Duodenal mucosa (tissue), 2 donors: ENCODE data around the gene FBLL1.
A peak's percentile ranks its signal among the peaks of the same experiment; 100 is the strongest.

ENCODE experiments used
- H3K27ac ChIP-seq: one replicate; pipeline ENCODE4 v1.7.0; 2013; ENCODE audit warnings: low read depth, low read length
- H3K27me3 ChIP-seq, 2 donors: one replicate each; pipeline ENCODE4 v1.7.0; 2013; ENCODE audit warnings: low read length in 2 of 2, control low read depth in 1 of 2; ENCODE audit not compliant: insufficient read depth in 2 of 2, control insufficient read depth in 1 of 2
- H3K36me3 ChIP-seq, 2 donors: one replicate each; pipeline ENCODE4 v1.7.0; 2013; ENCODE audit warnings: low read length in 2 of 2, control low read depth in 1 of 2; ENCODE audit not compliant: insufficient read depth in 2 of 2, control insufficient read depth in 1 of 2
- H3K4me1 ChIP-seq, 2 donors: one replicate each; pipeline ENCODE4 v1.7.0; 2013; ENCODE audit warnings: low read length in 2 of 2, control low read depth in 1 of 2; ENCODE audit not compliant: insufficient read depth in 2 of 2, control insufficient read depth in 1 of 2
- H3K4me3 ChIP-seq, 2 donors: one replicate each; pipeline ENCODE4 v1.7.0; 2013; ENCODE audit warnings: low read length in 2 of 2, low read depth in 1 of 2
- H3K9ac ChIP-seq, 2 donors: one replicate each; pipeline ENCODE4 v1.7.0; 2013; ENCODE audit warnings: low read length in 2 of 2, low read depth in 1 of 2
- H3K9me3 ChIP-seq, 2 donors: one replicate each; pipeline ENCODE4 v1.7.0; 2013; ENCODE audit warnings: low read length in 2 of 2, control low read depth in 1 of 2; ENCODE audit not compliant: control insufficient read depth in 1 of 2

Gene FBLL1

DNA sequence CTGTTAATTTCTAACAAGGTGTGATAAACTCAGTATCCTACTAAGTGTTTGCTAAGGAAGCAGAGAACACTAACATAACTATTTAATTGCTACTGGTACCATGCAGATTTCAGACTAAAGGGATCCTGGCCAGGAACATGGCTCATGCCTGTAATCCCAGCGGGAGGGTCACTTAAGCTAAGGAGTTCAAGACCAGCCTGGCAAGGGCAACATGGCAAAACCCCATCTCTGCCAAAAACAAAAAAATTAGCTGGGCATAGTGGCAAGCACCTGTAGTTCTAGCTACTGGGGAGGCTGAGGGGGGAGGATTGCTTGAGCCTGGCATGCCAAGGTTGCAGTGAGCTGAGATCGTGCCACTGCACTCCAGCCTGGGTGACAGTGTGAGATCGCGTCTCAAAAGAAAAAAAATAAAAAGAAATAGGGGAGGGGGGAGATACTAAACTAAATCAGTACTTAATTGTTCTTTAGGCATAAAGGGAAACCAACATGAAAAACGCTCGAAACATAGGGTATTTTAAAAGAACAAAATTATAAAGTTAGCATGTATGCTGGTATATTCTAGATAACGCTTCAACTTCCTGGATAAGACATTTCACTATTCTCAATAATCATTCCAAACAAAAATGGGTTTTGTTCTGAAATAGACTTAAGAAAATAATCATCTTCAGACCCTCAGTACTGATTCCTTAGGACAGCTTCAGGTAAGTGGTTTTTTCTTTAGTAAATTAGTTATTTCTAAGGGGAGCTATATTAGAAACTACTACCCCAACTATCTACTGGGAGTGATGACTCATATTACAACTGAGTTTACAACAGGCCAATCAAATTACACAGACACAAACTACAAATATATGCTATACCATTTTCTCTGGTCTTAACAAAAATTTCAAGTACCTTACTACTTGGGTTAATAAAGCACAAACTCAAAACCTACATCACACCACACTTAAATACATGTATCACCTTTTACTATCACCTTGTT lies 46.6 kb downstream of the FBLL1 start:
- H3K9ac ChIP-seq: peak overlapping the region in 1 of 2 donors; percentile 10
- H3K36me3 ChIP-seq: no peaks in the 10 kb centered on the region
- H3K4me3 ChIP-seq: peak overlapping the region; percentile 30 to 35
- no peaks in the 10 kb centered on the region for H3K9me3 ChIP-seq
- H3K27me3 ChIP-seq: no peaks in the 10 kb centered on the region
- peaks cover 24 to 31% of the 10 kb centered on the region in 2 donors for H3K4me1 ChIP-seq
- no peak overlapping the region for H3K27ac ChIP-seq

DNA sequence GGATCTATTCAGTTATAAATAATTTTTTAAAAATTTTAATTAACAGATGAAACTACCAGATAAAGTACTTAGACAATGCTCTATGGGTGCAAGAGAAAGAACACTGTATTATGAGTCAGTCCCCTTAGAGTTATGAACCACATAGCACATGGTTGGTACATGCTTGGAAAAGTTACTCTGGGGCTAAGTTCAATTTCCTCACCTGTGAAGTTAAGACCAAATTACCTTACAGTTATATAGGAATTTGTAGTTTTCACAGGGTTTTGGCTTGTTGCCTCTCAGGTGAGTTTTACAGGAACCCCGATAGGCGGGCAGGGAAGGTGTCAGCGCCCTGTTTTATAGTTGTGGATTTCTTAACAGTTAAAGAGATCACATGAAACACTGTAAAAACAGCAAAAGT lies 48.9 kb downstream of the FBLL1 start:
- peak overlapping the region; percentile 94 for H3K4me3 ChIP-seq
- H3K9me3 ChIP-seq: no peaks in the 10 kb centered on the region
- no peaks in the 10 kb centered on the region for H3K36me3 ChIP-seq
- peak overlapping the region; percentile 93 to 94 for H3K9ac ChIP-seq
- peak overlapping the region; percentile 37 for H3K27ac ChIP-seq
- no peaks in the 10 kb centered on the region for H3K27me3 ChIP-seq
- peaks cover 26 to 33% of the 10 kb centered on the region in 2 donors for H3K4me1 ChIP-seq

GRCh38 chr5:168578538-168579487 lies 49.7 kb downstream of the FBLL1 start, which contains the start of gene PANK3:
Gene PANK3, minus strand, starts transcription at chr5:168579368. Its CDS starts 85 bp downstream, at chr5:168579283.
- peak within 1 kb of the TSS; percentile 93 to 94 for H3K9ac ChIP-seq

DNA sequence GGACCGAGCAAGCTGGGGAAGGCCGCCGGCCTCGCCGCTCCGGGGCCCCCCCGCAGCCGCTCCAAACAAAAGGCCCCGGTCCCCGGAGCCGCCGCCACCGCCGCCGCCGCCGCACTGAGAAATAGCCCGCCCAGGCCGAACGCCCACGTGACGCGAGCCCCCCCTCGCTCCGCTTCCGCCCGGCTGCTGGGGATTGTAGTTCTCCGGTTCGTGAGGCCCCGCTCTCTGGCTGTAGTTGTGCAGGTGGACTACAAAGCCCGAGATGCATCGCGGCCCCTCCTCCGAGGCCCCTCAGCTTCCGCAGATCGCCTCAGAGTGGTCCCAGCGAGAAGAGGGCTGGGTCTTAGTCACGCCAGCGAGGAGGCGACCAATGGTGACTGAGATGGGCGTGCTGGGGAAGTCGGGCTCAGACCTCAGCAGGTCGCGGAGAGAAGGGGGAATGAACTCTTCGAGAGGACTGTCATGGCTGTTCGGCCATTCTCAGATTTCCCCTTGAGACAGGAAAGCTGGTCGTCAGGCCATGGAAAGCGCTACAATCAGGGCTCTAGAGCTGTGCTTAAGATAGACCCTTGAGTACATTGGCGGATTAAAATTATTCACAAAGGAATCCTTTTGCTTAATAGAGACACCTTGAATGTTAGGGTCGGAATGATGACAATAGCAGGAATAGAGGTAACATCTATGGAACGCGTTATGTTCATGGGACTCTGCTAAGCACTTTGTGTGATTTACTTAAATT lies 50.6 kb downstream of the FBLL1 start:
- Histone ChIP-seq H3K4me1 (peaks cover 26 to 33% of the 10 kb centered on the region in 2 donors), H3K4me3 (peak overlapping the region; percentile 78 to 87), H3K27ac (peak overlapping the region; percentile 88), H3K9me3 (no peaks in the 10 kb centered on the region), H3K9ac (peak overlapping the region; percentile 84 to 93), H3K36me3 (no peaks in the 10 kb centered on the region), H3K27me3 (no peaks in the 10 kb centered on the region)

More at GRCh38 chr5:168578538-168579487, 49.7 kb downstream of the FBLL1 start, which contains the start of gene PANK3:
- Histone ChIP-seq H3K36me3 (no peaks in the 10 kb centered on the region), H3K4me3 (peak within 1 kb of the TSS; percentile 94), H3K27ac (peak within 1 kb of the TSS; percentile 88), H3K27me3 (no peaks in the 10 kb centered on the region), H3K4me1 (peaks cover 26 to 33% of the 10 kb centered on the region in 2 donors), H3K9me3 (no peaks in the 10 kb centered on the region)

DNA sequence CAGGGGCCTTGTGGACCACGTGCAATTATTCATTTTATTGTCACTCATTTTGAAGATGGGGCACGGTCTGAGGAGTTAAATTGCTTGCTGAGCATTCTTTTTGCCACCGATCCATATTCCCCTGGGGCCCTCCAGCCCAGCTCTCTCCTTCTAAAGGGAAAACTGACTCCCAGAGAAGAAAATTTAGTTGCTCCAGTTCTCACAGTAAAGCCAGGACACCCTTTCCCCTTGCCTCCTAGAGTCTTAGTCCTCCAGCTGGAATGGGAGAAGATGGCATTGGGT lies 51.1 kb downstream of the FBLL1 start:
- peak overlapping the region; percentile 88 for H3K27ac ChIP-seq
- H3K9ac ChIP-seq: peak overlapping the region; percentile 84 to 93
- peak overlapping the region; percentile 78 to 87 for H3K4me3 ChIP-seq
- no peaks in the 10 kb centered on the region for H3K36me3 ChIP-seq
- H3K4me1 ChIP-seq: peaks cover 22 to 33% of the 10 kb centered on the region in 2 donors
- H3K27me3 ChIP-seq: no peaks in the 10 kb centered on the region
- H3K9me3 ChIP-seq: no peaks in the 10 kb centered on the region
